Measurements from ENCODE around the gene FBXO39. TPM values are rescaled to one million over a fixed set of nuclear protein-coding genes. Genes with fewer than 3 reads are reported as not detected.
"Not testable (repeated sequence)": the region's sequence is repeated elsewhere in the genome, so short reads cannot be mapped to it uniquely, and the experiment has no call there.

FBXO39 gene
- total RNA-seq, 1 donor from 2014 or later, result not detected

DNA sequence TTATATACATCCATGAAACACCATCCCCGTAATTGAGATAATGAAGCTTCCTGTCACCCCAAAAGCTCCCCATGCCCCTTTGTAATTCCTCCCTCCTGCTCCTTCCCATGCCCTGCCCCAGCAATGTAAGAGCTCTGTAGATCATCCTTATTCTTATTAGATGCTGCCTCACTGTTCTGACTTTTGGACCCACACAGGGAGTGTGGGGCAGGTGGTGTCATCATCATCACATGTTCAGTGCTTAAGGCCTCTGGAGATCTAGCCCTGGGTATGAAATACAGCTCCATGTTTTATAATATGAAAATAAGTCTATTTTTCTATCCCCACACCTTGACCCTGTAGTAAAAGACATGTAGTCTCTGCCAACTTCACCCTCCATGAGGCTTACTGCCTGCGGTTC lies 18.3 kb upstream of the FBXO39 start:
- Mint-ChIP-seq H3K27me3 (ENCODE audit: low read depth) (peaks cover 41% of the 10 kb centered on the region), H3K4me1 (peaks cover 11% of the 10 kb centered on the region), H3K27ac (no peak overlapping the region), H3K9me3 (no peaks in the 10 kb centered on the region), H3K4me3 (no peak overlapping the region), H3K36me3 (no peaks in the 10 kb centered on the region)
- TF ChIP-seq, protein P1, sequence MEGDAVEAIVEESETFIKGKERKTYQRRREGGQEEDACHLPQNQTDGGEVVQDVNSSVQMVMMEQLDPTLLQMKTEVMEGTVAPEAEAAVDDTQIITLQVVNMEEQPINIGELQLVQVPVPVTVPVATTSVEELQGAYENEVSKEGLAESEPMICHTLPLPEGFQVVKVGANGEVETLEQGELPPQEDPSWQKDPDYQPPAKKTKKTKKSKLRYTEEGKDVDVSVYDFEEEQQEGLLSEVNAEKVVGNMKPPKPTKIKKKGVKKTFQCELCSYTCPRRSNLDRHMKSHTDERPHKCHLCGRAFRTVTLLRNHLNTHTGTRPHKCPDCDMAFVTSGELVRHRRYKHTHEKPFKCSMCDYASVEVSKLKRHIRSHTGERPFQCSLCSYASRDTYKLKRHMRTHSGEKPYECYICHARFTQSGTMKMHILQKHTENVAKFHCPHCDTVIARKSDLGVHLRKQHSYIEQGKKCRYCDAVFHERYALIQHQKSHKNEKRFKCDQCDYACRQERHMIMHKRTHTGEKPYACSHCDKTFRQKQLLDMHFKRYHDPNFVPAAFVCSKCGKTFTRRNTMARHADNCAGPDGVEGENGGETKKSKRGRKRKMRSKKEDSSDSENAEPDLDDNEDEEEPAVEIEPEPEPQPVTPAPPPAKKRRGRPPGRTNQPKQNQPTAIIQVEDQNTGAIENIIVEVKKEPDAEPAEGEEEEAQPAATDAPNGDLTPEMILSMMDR (IDR thresholded peaks at IDR 0.05; ENCODE audit: unreplicated experiment), result no peak
- no peak for DNase-seq (ENCODE audit: low spot score in 2 of 2, unreplicated experiment in 2 of 2)

GRCh38 chr17:6761779-6762178 lies 14.2 kb upstream of the FBXO39 start:
- Mint-ChIP-seq H3K36me3 (no peaks in the 10 kb centered on the region), H3K4me1 (no peaks in the 10 kb centered on the region), H3K27ac (no peak overlapping the region), H3K9me3 (peaks cover 4% of the 10 kb centered on the region), H3K4me3 (no peak overlapping the region), H3K27me3 (ENCODE audit: low read depth) (peaks cover 64% of the 10 kb centered on the region)
- no peak for DNase-seq (ENCODE audit: low spot score in 2 of 2, unreplicated experiment in 2 of 2)
- TF ChIP-seq, protein P1 (IDR thresholded peaks at IDR 0.05; ENCODE audit: unreplicated experiment), result no peak

DNA sequence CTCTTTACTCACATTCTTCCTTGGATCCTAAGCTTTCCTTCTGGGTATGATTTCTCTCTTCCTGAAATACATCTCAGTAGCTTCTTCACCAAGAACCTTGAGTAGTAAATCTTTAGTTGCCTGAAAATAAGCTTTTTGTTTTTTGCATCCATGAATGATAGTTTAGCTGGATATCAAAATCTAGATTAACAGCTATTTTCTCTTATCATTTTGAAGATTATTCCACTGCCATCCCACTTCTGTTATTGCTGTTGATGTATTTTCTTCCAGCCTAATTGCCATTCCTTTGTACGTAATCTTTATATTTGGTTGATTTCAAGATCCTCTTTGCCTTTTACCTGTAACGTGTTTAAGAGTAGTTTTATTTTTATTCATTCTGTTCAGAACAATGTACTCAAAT lies 7.6 kb upstream of the FBXO39 start:
- H3K4me1 Mint-ChIP-seq, result no peaks in the 10 kb centered on the region
- no peak overlapping the region for H3K27ac Mint-ChIP-seq
- peaks cover 48% of the 10 kb centered on the region for H3K27me3 Mint-ChIP-seq (ENCODE audit: low read depth)
- peaks cover 6% of the 10 kb centered on the region for H3K36me3 Mint-ChIP-seq
- DNase-seq (ENCODE audit: low spot score in 2 of 2, unreplicated experiment in 2 of 2), result no peak
- TF ChIP-seq, protein P1 (IDR thresholded peaks at IDR 0.05; ENCODE audit: unreplicated experiment), result no peak
- peaks cover 27% of the 10 kb centered on the region for H3K9me3 Mint-ChIP-seq
- no peak overlapping the region for H3K4me3 Mint-ChIP-seq

- H3K27me3 Mint-ChIP-seq (ENCODE audit: low read depth), result peaks cover 60% of the 10 kb centered on the region
- peaks cover 33% of the 10 kb centered on the region for H3K9me3 Mint-ChIP-seq
- H3K36me3 Mint-ChIP-seq, result peaks cover 7% of the 10 kb centered on the region
- H3K27ac Mint-ChIP-seq, result no peak overlapping the region
- TF ChIP-seq, protein P1 (IDR thresholded peaks at IDR 0.05; ENCODE audit: unreplicated experiment), result no peak
- DNase-seq (ENCODE audit: low spot score in 2 of 2, unreplicated experiment in 2 of 2), result no peak
- H3K4me1 Mint-ChIP-seq, result no peaks in the 10 kb centered on the region
- H3K4me3 Mint-ChIP-seq, result no peak overlapping the region
These were observed 4.0 kb upstream of the FBXO39 start for GRCh38 chr17:6772016-6772415.

GRCh38 chr17:6774906-6775305 lies 1.1 kb upstream of the FBXO39 start:
- DNase-seq (ENCODE audit: low spot score in 2 of 2, unreplicated experiment in 2 of 2); H3K4me3 Mint-ChIP-seq; H3K27ac Mint-ChIP-seq; H3K4me1 Mint-ChIP-seq; H3K36me3 Mint-ChIP-seq: not testable (repeated sequence)
- H3K27me3 Mint-ChIP-seq (ENCODE audit: low read depth), result peaks cover 84% of the 10 kb centered on the region
- H3K9me3 Mint-ChIP-seq, result peaks cover 15% of the 10 kb centered on the region

GRCh38 chr17:6779411-6779810 lies 3.4 kb downstream of the FBXO39 start:
- Mint-ChIP-seq H3K9me3 (peaks cover 2% of the 10 kb centered on the region), H3K4me1 (no peaks in the 10 kb centered on the region), H3K27ac (no peak overlapping the region), H3K27me3 (ENCODE audit: low read depth) (peaks cover 97% of the 10 kb centered on the region), H3K4me3 (no peak overlapping the region), H3K36me3 (peaks cover 2% of the 10 kb centered on the region)
- no peak for DNase-seq (ENCODE audit: low spot score in 2 of 2, unreplicated experiment in 2 of 2)
- TF ChIP-seq, protein P1 (IDR thresholded peaks at IDR 0.05; ENCODE audit: unreplicated experiment), result no peak

Data from mesothelial cell of epicardium (in vitro differentiated cells).